GM23248 (cell line): ENCODE data around the gene CREB1.

Experiments used
- EZH2 ChIP-seq: fragments of 200-600 bp; sonication (generic); IDR thresholded peaks from 2 replicates; pipeline ENCODE4 v1.6.1; 2018; ENCODE audit warnings: antibody characterized with exemption, mild to moderate bottlenecking; ENCODE audit not compliant: insufficient read depth, poor library complexity, severe bottlenecking
- EZH2phosphoT487 ChIP-seq: fragments of 200-600 bp; sonication (generic); IDR thresholded peaks from 2 replicates; pipeline ENCODE4 v1.6.1; 2018; ENCODE audit warnings: antibody characterized with exemption, moderate library complexity, mild to moderate bottlenecking, low read depth; ENCODE audit not compliant: insufficient read depth

- TF ChIP-seq EZH2 (no peak), EZH2phosphoT487 (no peak)
Measured at GRCh38 chr2:207532676-207533075, 2.9 kb downstream of the CREB1 start.
